T-helper 1 cell treated with Interleukin-12 subunit alpha and Interleukin-12 subunit beta and Interleukin-4 antibody, amounts not matched to agents 30 μg/mL and 1 μg/mL, for 36 hours (primary cell): ENCODE measurements around the gene ESR2.
"Not testable (repeated sequence)": the region's sequence is repeated elsewhere in the genome, so short reads cannot be mapped to it uniquely, and the experiment has no call there.

Experiments used
- H3K27ac Mint-ChIP-seq: one replicate; pipeline ENCODE4 v1.8.0; 2021; ENCODE audit warnings: mild to moderate bottlenecking, mixed read lengths
- H3K27me3 Mint-ChIP-seq: one replicate; pipeline ENCODE4 v1.8.0; 2021; ENCODE audit warnings: low read depth, mixed read lengths
- H3K36me3 Mint-ChIP-seq: one replicate; pipeline ENCODE4 v1.8.0; 2021; ENCODE audit warnings: low read depth, mixed read lengths
- H3K4me1 Mint-ChIP-seq: one replicate; pipeline ENCODE4 v1.8.0; 2021; ENCODE audit warnings: low read depth, mixed read lengths
- H3K4me3 Mint-ChIP-seq: one replicate; pipeline ENCODE4 v1.8.0; 2021; ENCODE audit warnings: mild to moderate bottlenecking, moderate library complexity, mixed read lengths
- H3K9me3 Mint-ChIP-seq: one replicate; pipeline ENCODE4 v1.8.0; 2021; ENCODE audit warnings: mixed read lengths

The ESR2 gene

DNA sequence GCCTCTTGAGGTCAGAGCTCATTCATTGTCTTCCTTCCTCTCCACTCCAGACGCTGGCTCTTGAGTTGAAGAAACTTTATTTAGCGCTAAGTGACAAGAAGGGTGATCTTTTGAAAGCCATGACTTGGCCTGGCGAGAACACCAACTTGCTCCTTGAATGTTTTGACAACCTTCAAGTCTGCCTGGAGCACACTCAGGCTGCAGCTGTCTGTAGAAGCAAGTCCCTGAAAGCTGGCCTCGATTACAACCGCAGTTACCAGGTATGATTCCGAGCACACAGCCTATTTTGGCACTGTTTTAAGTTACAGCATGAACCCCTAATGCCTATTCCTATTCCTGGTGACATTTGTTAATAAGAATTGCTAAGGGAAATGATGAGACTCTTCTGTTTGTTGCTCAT, 167.6 kb downstream of the ESR2 start:
- Mint-ChIP-seq H3K27ac (no peak overlapping the region), H3K27me3 (no peaks in the 10 kb centered on the region), H3K36me3 (peaks cover 55% of the 10 kb centered on the region), H3K4me3 (no peak overlapping the region), H3K9me3 (no peaks in the 10 kb centered on the region), H3K4me1 (no peaks in the 10 kb centered on the region)

DNA sequence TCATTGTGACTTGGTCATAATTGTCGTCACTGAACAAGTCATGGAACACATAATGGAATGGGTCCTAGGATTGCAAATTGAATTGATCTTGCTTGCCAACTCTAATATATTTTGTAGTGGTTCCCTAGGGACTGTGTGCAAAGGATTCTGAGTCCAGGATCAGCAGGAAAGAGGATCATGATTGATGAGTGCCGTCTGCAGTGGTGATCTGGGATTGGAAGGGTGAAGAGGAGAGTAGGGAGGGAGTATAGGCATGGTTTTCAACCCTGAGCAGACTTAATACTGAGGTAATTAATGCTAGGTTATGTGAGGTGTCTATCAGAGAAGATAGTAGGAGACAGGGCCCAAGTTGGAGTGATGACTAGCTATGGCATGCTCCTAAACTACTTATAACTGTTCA, 168.9 kb downstream of the ESR2 start:
- Mint-ChIP-seq H3K27ac (no peak overlapping the region), H3K4me1 (no peaks in the 10 kb centered on the region), H3K4me3 (no peak overlapping the region), H3K9me3 (no peaks in the 10 kb centered on the region), H3K27me3 (no peaks in the 10 kb centered on the region), H3K36me3 (peaks cover 52% of the 10 kb centered on the region)

DNA sequence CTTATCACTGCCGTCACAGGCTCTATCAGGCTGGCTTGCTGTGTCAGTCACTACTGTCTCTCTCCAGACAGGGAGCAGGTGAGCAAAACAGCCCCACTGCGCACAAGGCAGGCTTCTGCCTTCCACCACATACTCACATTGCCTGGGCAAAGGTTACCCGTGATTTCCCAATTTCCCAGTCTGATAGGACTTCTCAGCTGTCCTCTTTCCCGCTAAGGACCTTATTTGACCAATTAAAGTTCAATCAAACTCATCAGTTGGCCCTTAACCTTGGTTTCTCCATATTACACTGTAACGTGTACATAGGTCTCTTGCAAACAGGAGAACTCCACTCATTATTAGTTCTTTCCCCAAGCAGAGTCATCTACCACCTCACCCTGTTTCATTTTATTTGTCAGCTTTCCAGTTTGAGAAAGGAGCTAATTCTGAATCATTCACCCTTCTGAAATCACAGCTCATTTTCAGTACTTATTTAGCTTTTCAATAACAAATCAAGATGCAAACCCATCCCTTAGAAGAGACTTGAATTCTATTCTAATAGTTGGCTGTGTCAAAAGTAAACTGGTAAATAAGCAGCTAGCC, 170.8 kb downstream of the ESR2 start:
- Mint-ChIP-seq H3K27ac (no peak overlapping the region), H3K9me3 (no peaks in the 10 kb centered on the region)

DNA sequence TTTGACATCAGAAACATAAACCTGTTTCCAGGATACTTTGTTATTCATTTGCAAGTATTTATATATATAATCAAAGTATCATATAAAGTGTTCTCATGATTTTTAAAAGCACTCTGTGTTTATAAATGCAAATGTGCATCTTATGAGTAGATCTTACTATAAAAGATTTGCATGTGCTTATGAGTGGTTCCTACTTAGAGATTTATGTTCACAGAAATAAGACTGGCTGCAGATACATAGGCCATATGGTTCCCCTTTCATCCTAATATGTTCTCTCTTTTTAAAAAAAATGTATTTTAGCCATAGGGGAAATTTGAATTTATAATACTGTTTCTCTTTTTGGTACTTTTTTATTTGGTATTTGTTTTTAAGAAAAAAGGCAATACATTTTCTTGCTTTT, 174.2 kb downstream of the ESR2 start:
- Mint-ChIP-seq H3K9me3 (no peaks in the 10 kb centered on the region), H3K4me1 (no peaks in the 10 kb centered on the region)

More for the DNA sequence above, 170.8 kb downstream of the ESR2 start:
- H3K27me3 Mint-ChIP-seq = no peaks in the 10 kb centered on the region
- H3K4me1 Mint-ChIP-seq = no peaks in the 10 kb centered on the region
- H3K36me3 Mint-ChIP-seq = peaks cover 56% of the 10 kb centered on the region
- no peak overlapping the region for H3K4me3 Mint-ChIP-seq

DNA sequence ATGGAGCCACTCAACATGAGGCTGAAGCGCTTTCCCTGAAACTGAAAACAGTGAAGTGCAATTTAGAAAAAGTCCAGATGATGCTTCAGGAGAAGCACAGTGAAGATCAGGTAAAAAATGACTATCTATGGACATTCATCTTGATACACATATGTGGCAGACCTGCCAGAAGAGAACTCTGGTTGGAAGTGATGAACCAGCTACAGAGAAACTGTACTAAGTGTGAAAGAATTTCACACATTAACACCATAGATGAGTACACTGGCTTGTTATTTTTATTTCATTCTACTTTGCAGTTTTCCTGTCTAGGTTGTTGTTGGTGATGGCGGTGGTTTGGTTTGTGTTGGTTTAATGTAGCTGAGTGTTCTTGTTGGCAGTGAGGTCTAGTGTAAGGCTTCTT, 174.7 kb downstream of the ESR2 start:
- no peaks in the 10 kb centered on the region for H3K4me1 Mint-ChIP-seq
- H3K4me3 Mint-ChIP-seq = no peak overlapping the region
- H3K36me3 Mint-ChIP-seq = peaks cover 40% of the 10 kb centered on the region
- H3K9me3 Mint-ChIP-seq = no peaks in the 10 kb centered on the region
- H3K27me3 Mint-ChIP-seq = no peaks in the 10 kb centered on the region
- H3K27ac Mint-ChIP-seq = no peak overlapping the region

More for the DNA sequence above, 174.2 kb downstream of the ESR2 start:
- Mint-ChIP-seq H3K4me3 (no peak overlapping the region), H3K27me3 (no peaks in the 10 kb centered on the region), H3K36me3 (peaks cover 40% of the 10 kb centered on the region), H3K27ac (no peak overlapping the region)

DNA sequence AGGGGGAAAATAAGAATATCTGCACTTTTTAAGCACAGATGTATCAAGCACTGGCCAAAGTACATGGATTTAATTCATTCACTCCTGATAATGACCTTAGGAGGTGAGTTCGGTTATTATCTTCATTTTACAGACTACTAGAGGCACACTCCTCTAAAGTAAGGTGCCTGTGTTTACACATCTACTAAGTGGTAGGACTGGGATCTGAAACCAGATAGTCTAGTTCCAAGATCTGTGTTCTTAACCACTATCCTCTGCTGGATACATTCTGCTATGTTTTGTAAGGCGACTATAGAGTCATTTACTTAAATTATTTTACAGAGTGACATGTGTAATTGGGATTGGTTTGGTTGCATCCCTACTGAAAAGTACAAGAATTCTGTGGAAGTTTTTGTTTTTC, 175.3 kb downstream of the ESR2 start:
- Mint-ChIP-seq H3K9me3 (no peaks in the 10 kb centered on the region), H3K27me3 (no peaks in the 10 kb centered on the region), H3K4me1 (no peaks in the 10 kb centered on the region), H3K36me3 (peaks cover 40% of the 10 kb centered on the region), H3K4me3 (no peak overlapping the region), H3K27ac (no peak overlapping the region)

DNA sequence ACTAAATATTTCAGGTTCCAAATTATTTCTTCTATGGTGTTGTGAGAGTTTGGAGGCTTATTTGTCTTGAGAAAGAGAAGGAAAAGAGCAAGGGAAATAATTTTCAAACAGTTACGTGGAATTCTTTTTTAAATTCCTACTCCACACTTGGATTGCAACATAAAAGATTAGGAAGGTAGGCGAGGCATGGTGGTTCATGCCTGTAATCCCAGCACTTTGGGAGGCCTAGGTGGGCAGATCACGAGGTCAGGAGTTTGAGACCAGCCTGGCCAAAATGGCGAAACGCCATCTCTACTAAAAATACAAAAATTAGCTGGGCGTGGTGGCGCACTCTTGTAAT, 175.8 kb downstream of the ESR2 start:
- H3K27me3 Mint-ChIP-seq, H3K27ac Mint-ChIP-seq, H3K4me1 Mint-ChIP-seq, H3K9me3 Mint-ChIP-seq, H3K4me3 Mint-ChIP-seq: not testable (repeated sequence)
- H3K36me3 Mint-ChIP-seq = peaks cover 40% of the 10 kb centered on the region

DNA sequence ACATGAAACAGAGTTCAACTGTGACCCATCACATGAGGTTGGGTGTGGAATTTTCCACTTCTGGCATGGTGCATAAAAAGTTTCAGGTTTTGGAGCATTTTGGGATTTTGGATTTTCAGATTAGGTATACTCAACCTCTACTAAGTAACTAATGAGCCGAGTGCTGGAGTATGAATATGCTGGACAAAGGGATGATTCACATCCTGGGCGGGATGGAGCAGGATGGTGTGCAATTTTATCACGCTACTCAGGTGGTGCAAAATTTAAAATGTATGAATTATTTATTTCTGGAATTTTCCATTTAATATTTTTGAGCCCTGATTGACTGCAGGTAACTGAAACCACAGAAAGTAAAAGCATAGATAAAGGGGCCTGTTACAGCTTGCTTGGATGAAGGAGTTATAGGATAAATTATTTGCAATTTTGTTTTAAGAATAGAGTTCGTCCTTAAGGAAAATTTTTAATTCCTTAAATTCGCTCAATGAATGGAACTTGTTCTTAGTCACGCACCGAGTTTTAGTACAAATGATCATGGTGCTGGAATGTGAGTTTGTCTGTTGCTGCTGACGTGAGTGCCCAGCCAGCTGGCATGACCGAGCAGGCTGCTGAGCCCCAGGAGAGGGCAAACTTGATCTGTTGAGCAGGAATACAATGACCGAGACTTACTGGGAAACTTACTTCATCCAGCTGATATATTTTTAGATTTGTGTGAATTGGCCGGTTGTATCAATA, 176.3 kb downstream of the ESR2 start:
- peaks cover 41% of the 10 kb centered on the region for H3K36me3 Mint-ChIP-seq
- H3K4me1 Mint-ChIP-seq = no peaks in the 10 kb centered on the region
- no peak overlapping the region for H3K27ac Mint-ChIP-seq
- H3K9me3 Mint-ChIP-seq = no peaks in the 10 kb centered on the region
- H3K4me3 Mint-ChIP-seq = no peak overlapping the region
- no peaks in the 10 kb centered on the region for H3K27me3 Mint-ChIP-seq

DNA sequence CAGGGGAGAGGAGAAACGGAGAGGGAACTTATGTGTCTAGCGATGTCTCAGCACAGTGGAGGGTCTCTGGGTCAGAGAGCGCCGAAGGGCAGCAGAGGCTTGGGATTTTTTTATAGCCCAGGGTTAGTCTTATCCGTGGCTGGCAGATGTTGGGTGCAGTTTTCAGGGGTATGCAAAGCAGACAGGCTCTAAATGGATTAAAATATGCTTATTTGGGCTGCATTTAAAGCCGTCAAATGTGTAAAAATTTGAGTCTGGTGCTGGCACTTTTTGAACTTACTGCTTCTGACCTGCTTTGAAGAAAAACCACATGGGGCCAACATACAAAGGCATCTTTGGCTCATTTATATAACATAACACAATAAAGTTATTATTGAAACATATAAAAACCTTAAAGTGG, 178.8 kb downstream of the ESR2 start:
- no peaks in the 10 kb centered on the region for H3K4me1 Mint-ChIP-seq
- H3K27ac Mint-ChIP-seq = no peak overlapping the region
- peaks cover 33% of the 10 kb centered on the region for H3K36me3 Mint-ChIP-seq
- H3K9me3 Mint-ChIP-seq = no peaks in the 10 kb centered on the region
- no peak overlapping the region for H3K4me3 Mint-ChIP-seq
- H3K27me3 Mint-ChIP-seq = no peaks in the 10 kb centered on the region

DNA sequence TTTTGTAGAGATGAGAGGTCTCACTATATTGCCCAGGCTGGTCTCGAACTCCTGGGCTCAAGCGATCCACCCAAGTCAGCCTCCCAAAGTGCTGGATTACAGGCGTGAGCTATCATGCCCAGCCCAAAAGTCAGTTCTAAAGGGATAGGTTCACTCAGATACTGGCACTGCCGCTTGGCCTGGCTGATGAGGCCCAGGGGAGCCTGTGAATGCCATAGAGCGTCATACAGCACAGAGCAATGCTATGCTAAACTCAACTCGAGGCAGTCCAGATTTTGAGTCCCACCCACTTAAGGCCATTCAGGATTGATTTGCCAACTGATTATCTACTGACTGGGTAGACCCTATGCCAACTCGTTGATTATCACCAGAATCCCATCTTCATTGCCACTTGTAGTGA, 179.4 kb downstream of the ESR2 start:
- Mint-ChIP-seq H3K36me3 (peaks cover 35% of the 10 kb centered on the region), H3K4me1 (no peaks in the 10 kb centered on the region), H3K27ac (no peak overlapping the region), H3K4me3 (no peak overlapping the region), H3K9me3 (no peaks in the 10 kb centered on the region), H3K27me3 (no peaks in the 10 kb centered on the region)

DNA sequence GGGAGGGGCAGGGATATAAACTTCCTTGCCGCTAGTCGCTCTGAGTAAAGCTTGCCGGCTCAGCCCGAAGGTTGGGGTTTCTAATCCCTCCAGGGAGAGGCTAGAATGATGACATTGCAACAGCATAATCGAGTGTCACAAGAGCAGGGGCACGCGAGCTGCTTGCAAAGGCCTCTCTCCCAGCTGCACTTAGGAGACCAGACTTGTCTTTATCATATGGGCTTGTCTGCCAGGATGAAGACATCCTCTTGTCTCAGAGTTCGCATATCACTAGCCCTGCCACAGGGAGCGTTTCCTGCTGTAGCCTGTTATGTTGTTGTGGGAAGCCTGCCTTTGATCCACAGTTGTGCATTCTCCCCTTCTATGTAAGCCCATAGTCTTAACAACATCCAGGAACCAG, 180.0 kb downstream of the ESR2 start:
- Mint-ChIP-seq H3K36me3 (peaks cover 34% of the 10 kb centered on the region), H3K9me3 (no peaks in the 10 kb centered on the region), H3K4me1 (no peaks in the 10 kb centered on the region), H3K4me3 (no peak overlapping the region), H3K27ac (no peak overlapping the region), H3K27me3 (no peaks in the 10 kb centered on the region)

DNA sequence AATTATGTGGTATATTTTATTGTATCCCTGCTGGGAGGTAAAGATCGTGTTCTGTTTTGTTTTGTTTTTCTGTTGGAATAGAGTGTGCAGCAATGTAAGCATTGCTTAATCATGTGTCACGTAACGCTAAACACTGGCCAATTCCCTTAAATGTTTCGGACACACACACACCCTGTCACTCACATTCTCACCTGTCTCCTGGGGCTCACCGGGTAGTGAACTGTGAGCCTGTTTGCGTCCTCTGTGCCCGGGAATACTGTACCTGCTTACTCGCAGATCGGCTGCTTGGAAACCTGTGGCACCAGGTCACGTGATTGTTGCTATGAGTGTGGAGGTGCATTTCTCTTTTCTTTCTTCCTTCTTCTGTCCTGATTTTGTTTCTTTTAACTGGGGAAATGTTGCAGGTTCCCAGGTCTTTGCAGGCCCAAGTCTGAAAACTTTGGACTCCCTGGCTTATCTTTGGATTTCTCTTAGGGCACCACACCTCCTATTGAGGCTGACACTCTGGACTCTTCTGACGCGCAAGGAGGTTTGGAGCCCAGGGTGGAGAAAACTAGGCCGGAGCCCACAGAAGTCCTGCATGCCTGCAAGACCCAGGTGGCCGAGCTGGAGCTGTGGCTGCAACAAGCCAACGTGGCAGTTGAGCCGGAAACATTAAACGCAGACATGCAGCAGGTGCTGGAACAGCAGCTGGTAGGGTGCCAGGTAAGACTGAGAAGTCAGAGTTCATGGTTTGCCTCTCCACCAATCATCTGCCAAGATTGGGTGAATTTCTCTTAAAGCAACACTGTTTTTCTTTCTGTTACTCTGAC, 181.1 kb downstream of the ESR2 start:
- Mint-ChIP-seq H3K27ac (no peak overlapping the region), H3K36me3 (peaks cover 32% of the 10 kb centered on the region), H3K4me3 (no peak overlapping the region), H3K9me3 (no peaks in the 10 kb centered on the region), H3K27me3 (no peaks in the 10 kb centered on the region), H3K4me1 (no peaks in the 10 kb centered on the region)

DNA sequence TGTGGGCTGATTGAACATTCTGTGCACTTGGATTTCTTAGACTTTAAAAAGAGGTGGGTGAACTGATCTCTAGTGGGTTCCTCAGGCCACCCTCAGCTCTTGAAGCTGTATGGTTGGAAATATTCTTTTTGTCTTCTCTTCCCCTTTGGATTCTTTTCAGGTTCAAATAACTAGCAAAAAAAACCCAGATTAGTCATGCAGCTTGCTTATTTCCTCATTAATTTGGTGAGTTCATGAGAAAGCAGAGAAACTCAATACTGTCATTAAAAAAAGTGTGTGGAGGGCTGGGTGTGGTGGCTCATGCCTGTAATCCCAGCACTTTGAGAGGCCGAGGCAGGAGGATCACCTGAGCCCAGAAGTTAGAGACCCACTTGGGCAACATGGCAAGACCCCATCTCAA, 183.4 kb downstream of the ESR2 start:
- Mint-ChIP-seq H3K27ac (no peak overlapping the region), H3K36me3 (peaks cover 39% of the 10 kb centered on the region), H3K27me3 (no peaks in the 10 kb centered on the region), H3K4me3 (no peak overlapping the region), H3K4me1 (no peaks in the 10 kb centered on the region), H3K9me3 (no peaks in the 10 kb centered on the region)

DNA sequence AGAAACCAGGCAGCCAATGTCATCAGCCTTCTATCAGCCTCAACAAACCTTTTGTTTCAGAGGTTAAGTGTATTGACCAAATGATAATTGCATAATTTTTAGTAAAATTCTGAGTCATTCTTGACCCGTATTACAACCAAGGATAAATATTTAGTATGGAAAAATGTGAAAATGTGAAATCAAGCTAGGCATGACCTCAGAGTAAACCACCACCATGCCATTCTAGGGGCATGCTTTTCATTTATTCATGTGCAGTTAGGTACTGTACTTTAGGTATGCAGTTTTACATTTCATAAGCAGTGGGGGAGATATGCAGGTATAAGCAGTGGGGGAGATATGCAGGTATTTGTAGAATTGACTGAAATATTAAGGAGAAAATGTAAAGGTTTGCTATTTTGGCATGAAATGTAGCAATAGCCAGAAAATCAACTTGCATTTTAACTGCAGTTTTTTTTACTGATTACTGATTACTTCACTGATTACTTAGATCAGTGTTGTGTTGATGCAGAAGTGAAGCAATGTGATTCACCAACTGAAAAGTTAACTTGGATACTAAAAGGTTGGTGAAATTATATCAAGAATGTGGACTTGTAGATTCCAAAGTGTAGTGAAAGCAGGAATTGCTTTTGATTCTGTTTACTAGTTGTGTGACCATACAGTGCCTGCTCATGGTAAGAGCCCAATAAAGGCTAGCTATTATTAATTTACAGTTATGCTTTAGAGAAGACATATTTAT, 184.2 kb downstream of the ESR2 start:
- Mint-ChIP-seq H3K27ac (no peak overlapping the region), H3K36me3 (peaks cover 40% of the 10 kb centered on the region), H3K4me3 (no peak overlapping the region), H3K4me1 (no peaks in the 10 kb centered on the region), H3K27me3 (no peaks in the 10 kb centered on the region), H3K9me3 (no peaks in the 10 kb centered on the region)
